Measurements from ENCODE around the gene GABRA5. TPM values are rescaled to one million over a fixed set of nuclear protein-coding genes. Genes with fewer than 3 reads are reported as not detected.
"Not testable (repeated sequence)": the region's sequence is repeated elsewhere in the genome, so short reads cannot be mapped to it uniquely, and the experiment has no call there.

Gene GABRA5
- polyA plus RNA-seq, 1 donor (not counting 4 experiments of a cell fraction or from before 2014, with no cell fraction given) = 0.03 TPM

- H2AFZ ChIP-seq (ENCODE audit: control insufficient read depth, low read length) = no peak overlapping the region
- no peak for TF ChIP-seq CTCF (optimal IDR thresholded peaks at IDR 0.05 in 1 of 3, IDR thresholded peaks at IDR 0.05 in 1 of 3, conservative IDR thresholded peaks at IDR 0.05 in 1 of 3; ENCODE audit: extremely low read depth in 1 of 3, insufficient read depth in 2 of 3, low read length in 3 of 3)
- TF ChIP-seq EZH2 (IDR thresholded peaks at IDR 0.05; ENCODE audit: low read length) = no peak
- dilution Hi-C loops (cut with MboI; ENCODE audit: extremely low pct_ligation_motif_present, low sequenced_read_pairs) = no loop called here
Observed at GRCh38 chr15:26894181-26894580, 27.3 kb downstream of the GABRA5 start.

GRCh38 chr15:26895346-26895745 lies 28.5 kb downstream of the GABRA5 start:
- H3K9me3 ChIP-seq (ENCODE audit: control insufficient read depth, low read depth, low read length); H3K4me3 ChIP-seq (ENCODE audit: control insufficient read depth in 2 of 3, extremely low read depth in 1 of 3, insufficient read depth in 2 of 3, low read depth in 1 of 3, low read length in 3 of 3); H3K36me3 ChIP-seq (ENCODE audit: control insufficient read depth in 2 of 2, extremely low read depth in 1 of 2, insufficient read depth in 2 of 2, low read length in 2 of 2); H3K4me1 ChIP-seq (ENCODE audit: control insufficient read depth, extremely low read depth, insufficient read depth, low read length); H4K20me1 ChIP-seq (ENCODE audit: control insufficient read depth, extremely low read depth, insufficient read depth, low read length); H3K4me2 ChIP-seq (ENCODE audit: control insufficient read depth, extremely low read depth, insufficient read depth, low read depth, low read length); H3K27ac ChIP-seq (ENCODE audit: control insufficient read depth, insufficient read depth, low read length); H3K79me2 ChIP-seq (ENCODE audit: control insufficient read depth, insufficient read depth, low read length); H3K9me1 ChIP-seq (ENCODE audit: control insufficient read depth, extremely low read depth, insufficient read depth, low read length); H3K9ac ChIP-seq (ENCODE audit: control insufficient read depth, extremely low read depth, insufficient read depth, low read length); FAIRE-seq; DNase-seq (ENCODE audit: low read depth, low spot score); H2AFZ ChIP-seq (ENCODE audit: control insufficient read depth, low read length); H3K27me3 ChIP-seq (ENCODE audit: control insufficient read depth, extremely low read depth, insufficient read depth, low read length); dilution Hi-C loops (cut with MboI; ENCODE audit: extremely low pct_ligation_motif_present, low sequenced_read_pairs): not testable (repeated sequence)

More at GRCh38 chr15:26894181-26894580, 27.3 kb downstream of the GABRA5 start:
- FAIRE-seq (no peak), DNase-seq (ENCODE audit: low read depth, low spot score) (no peak)
- no peaks in the 10 kb centered on the region for H3K27me3 ChIP-seq (ENCODE audit: control insufficient read depth, extremely low read depth, insufficient read depth, low read length)
- no peak overlapping the region for H3K27ac ChIP-seq (ENCODE audit: control insufficient read depth, insufficient read depth, low read length)
- no peaks in the 10 kb centered on the region for H3K4me1 ChIP-seq (ENCODE audit: control insufficient read depth, extremely low read depth, insufficient read depth, low read length)
- no peak overlapping the region for H3K4me3 ChIP-seq (ENCODE audit: control insufficient read depth in 2 of 3, extremely low read depth in 1 of 3, insufficient read depth in 2 of 3, low read depth in 1 of 3, low read length in 3 of 3)
- H4K20me1 ChIP-seq (ENCODE audit: control insufficient read depth, extremely low read depth, insufficient read depth, low read length) = no peaks in the 10 kb centered on the region
- no peaks in the 10 kb centered on the region for H3K36me3 ChIP-seq (ENCODE audit: control insufficient read depth in 2 of 2, extremely low read depth in 1 of 2, insufficient read depth in 2 of 2, low read length in 2 of 2)
- no peak overlapping the region for H3K9ac ChIP-seq (ENCODE audit: control insufficient read depth, extremely low read depth, insufficient read depth, low read length)
- peaks cover 2% of the 10 kb centered on the region for H3K9me3 ChIP-seq (ENCODE audit: control insufficient read depth, low read depth, low read length)
- no peaks in the 10 kb centered on the region for H3K79me2 ChIP-seq (ENCODE audit: control insufficient read depth, insufficient read depth, low read length)
- no peaks in the 10 kb centered on the region for H3K9me1 ChIP-seq (ENCODE audit: control insufficient read depth, extremely low read depth, insufficient read depth, low read length)
- H3K4me2 ChIP-seq (ENCODE audit: control insufficient read depth, extremely low read depth, insufficient read depth, low read depth, low read length) = no peak overlapping the region

GRCh38 chr15:26899658-26900057 lies 32.8 kb downstream of the GABRA5 start:
- Histone ChIP-seq H3K4me2 (ENCODE audit: control insufficient read depth, extremely low read depth, insufficient read depth, low read depth, low read length) (no peak overlapping the region), H4K20me1 (ENCODE audit: control insufficient read depth, extremely low read depth, insufficient read depth, low read length) (no peaks in the 10 kb centered on the region), H3K9ac (ENCODE audit: control insufficient read depth, extremely low read depth, insufficient read depth, low read length) (no peak overlapping the region), H3K27ac (ENCODE audit: control insufficient read depth, insufficient read depth, low read length) (no peak overlapping the region), H3K27me3 (ENCODE audit: control insufficient read depth, extremely low read depth, insufficient read depth, low read length) (no peaks in the 10 kb centered on the region), H3K36me3 (ENCODE audit: control insufficient read depth in 2 of 2, extremely low read depth in 1 of 2, insufficient read depth in 2 of 2, low read length in 2 of 2) (no peaks in the 10 kb centered on the region), H3K9me1 (ENCODE audit: control insufficient read depth, extremely low read depth, insufficient read depth, low read length) (no peaks in the 10 kb centered on the region), H2AFZ (ENCODE audit: control insufficient read depth, low read length) (no peak overlapping the region), H3K4me3 (ENCODE audit: control insufficient read depth in 2 of 3, extremely low read depth in 1 of 3, insufficient read depth in 2 of 3, low read depth in 1 of 3, low read length in 3 of 3) (no peak overlapping the region), H3K79me2 (ENCODE audit: control insufficient read depth, insufficient read depth, low read length) (no peaks in the 10 kb centered on the region), H3K9me3 (ENCODE audit: control insufficient read depth, low read depth, low read length) (peaks cover 2% of the 10 kb centered on the region), H3K4me1 (ENCODE audit: control insufficient read depth, extremely low read depth, insufficient read depth, low read length) (no peaks in the 10 kb centered on the region)
- dilution Hi-C loops (cut with MboI; ENCODE audit: extremely low pct_ligation_motif_present, low sequenced_read_pairs) = no loop called here
- DNase-seq (ENCODE audit: low read depth, low spot score) (no peak), FAIRE-seq (no peak)
- TF ChIP-seq CTCF (optimal IDR thresholded peaks at IDR 0.05 in 1 of 3, IDR thresholded peaks at IDR 0.05 in 1 of 3, conservative IDR thresholded peaks at IDR 0.05 in 1 of 3; ENCODE audit: extremely low read depth in 1 of 3, insufficient read depth in 2 of 3, low read length in 3 of 3) (no peak), EZH2 (IDR thresholded peaks at IDR 0.05; ENCODE audit: low read length) (no peak)
